ENCODE results near the gene TXLNG. TPM values are rescaled to one million over a fixed set of nuclear protein-coding genes. Genes with fewer than 3 reads are reported as not detected.

Gene TXLNG
- total RNA-seq, 1 experiment from 2014 or later = 31.1 TPM

GRCh38 chrX:16838202-16839066 lies 52.2 kb downstream of the TXLNG start:
- TF ChIP-seq NR3C1 (CRISPR knock-in tag; conservative IDR thresholded peaks at IDR 0.05; ENCODE audit: low read depth) = no peak
- no peak for TF ChIP-seq MLX (CRISPR knock-in tag; IDR thresholded peaks at IDR 0.05)
- no peak for TF ChIP-seq ATF2 (CRISPR knock-in tag; IDR thresholded peaks at IDR 0.05; ENCODE audit: borderline replicate concordance, low read depth)
- no peak for TF ChIP-seq ZNF121 (CRISPR knock-in tag; IDR thresholded peaks at IDR 0.05)
- TF ChIP-seq FOXK1 (CRISPR knock-in tag; IDR thresholded peaks at IDR 0.05) = no peak
- no peak for TF ChIP-seq AR (CRISPR knock-in tag; IDR thresholded peaks at IDR 0.05)
- TF ChIP-seq STAT6 (CRISPR knock-in tag; conservative IDR thresholded peaks at IDR 0.05; ENCODE audit: low read depth) = no peak
- no peak for TF ChIP-seq E2F5 (CRISPR knock-in tag; IDR thresholded peaks at IDR 0.05)
- no peak for TF ChIP-seq E2F4 (CRISPR knock-in tag; IDR thresholded peaks at IDR 0.05; ENCODE audit: borderline replicate concordance, low read depth)
- DNase-seq (ENCODE audit: low spot score) (no peak), ATAC-seq (peak; percentile 19)
- CTCF ChIA-PET = interaction anchor here (1.4 to 1.9 kb wide), 3 partner anchors 12 to 208 kb away, joined by 3 to 6 read pairs (median 5); no protein-coding TSS in a partner anchor
- Mint-ChIP-seq H3K36me3 (peaks cover 48% of the 10 kb centered on the region), H3K4me1 (peaks cover 44% of the 10 kb centered on the region), H3K27ac (peak overlapping the region; percentile 82), H3K27me3 (ENCODE audit: low read depth) (no peaks in the 10 kb centered on the region), H3K4me3 (no peak overlapping the region), H3K9me3 (no peaks in the 10 kb centered on the region)
- POLR2A ChIA-PET = interaction anchor here (0.5 kb wide), 1 partner anchor 36 kb away, joined by 4 read pairs; no protein-coding TSS in a partner anchor

GRCh38 chrX:16839219-16839851 lies 53.1 kb downstream of the TXLNG start:
- peak overlapping the region; percentile 82 for H3K27ac Mint-ChIP-seq
- peaks cover 41% of the 10 kb centered on the region for H3K36me3 Mint-ChIP-seq
- DNase-seq (ENCODE audit: low spot score) (no peak), ATAC-seq (no peak)
- H3K9me3 Mint-ChIP-seq = no peaks in the 10 kb centered on the region
- no peak overlapping the region for H3K4me3 Mint-ChIP-seq
- no peaks in the 10 kb centered on the region for H3K27me3 Mint-ChIP-seq (ENCODE audit: low read depth)
- POLR2A ChIA-PET = interaction anchor here (0.8 kb wide), 1 partner anchor 16 kb away, joined by 3 read pairs; no protein-coding TSS in a partner anchor
- CTCF ChIA-PET = interaction anchor here (1.4 to 1.9 kb wide), 3 partner anchors 13 to 207 kb away, joined by 3 to 6 read pairs (median 5); no protein-coding TSS in a partner anchor
- peaks cover 51% of the 10 kb centered on the region for H3K4me1 Mint-ChIP-seq
- no peak for TF ChIP-seq ARID4B (CRISPR knock-in tag; IDR thresholded peaks at IDR 0.05; ENCODE audit: borderline replicate concordance)
- no peak for TF ChIP-seq TCF7 (CRISPR knock-in tag; IDR thresholded peaks at IDR 0.05; ENCODE audit: low read depth)
- TF ChIP-seq JAZF1 (CRISPR knock-in tag; IDR thresholded peaks at IDR 0.05) = no peak
- TF ChIP-seq ATF2 (CRISPR knock-in tag; IDR thresholded peaks at IDR 0.05; ENCODE audit: borderline replicate concordance, low read depth) = no peak

Measured in WTC11 (cell line).